Measurements from ENCODE around the gene MICU1.
"Not testable (repeated sequence)": the region's sequence is repeated elsewhere in the genome, so short reads cannot be mapped to it uniquely, and the experiment has no call there.

MICU1 gene

GRCh38 chr10:72430936-72431335 lies 194.9 kb downstream of the MICU1 start:
- not testable (repeated sequence) for DNase-seq

- no peak for DNase-seq
Measured at GRCh38 chr10:72429931-72430330, 195.9 kb downstream of the MICU1 start.

GRCh38 chr10:72426986-72427385 lies 198.9 kb downstream of the MICU1 start:
- no peak for DNase-seq

GRCh38 chr10:72425133-72425532 lies 200.7 kb downstream of the MICU1 start:
- no peak for DNase-seq

- no peak for DNase-seq
Measured at GRCh38 chr10:72424561-72424960, 201.3 kb downstream of the MICU1 start.

GRCh38 chr10:72423426-72423825 lies 202.5 kb downstream of the MICU1 start:
- DNase-seq = no peak

GRCh38 chr10:72421885-72422540 lies 203.9 kb downstream of the MICU1 start:
- no peak for DNase-seq

- DNase-seq = no peak
Measured at GRCh38 chr10:72419241-72419640, 206.6 kb downstream of the MICU1 start.

GRCh38 chr10:72418679-72419078 lies 207.2 kb downstream of the MICU1 start:
- no peak for DNase-seq

GRCh38 chr10:72417971-72418370 lies 207.9 kb downstream of the MICU1 start:
- no peak for DNase-seq

GRCh38 chr10:72416661-72417060 lies 209.2 kb downstream of the MICU1 start:
- no peak for DNase-seq

GRCh38 chr10:72414642-72415041 lies 211.2 kb downstream of the MICU1 start:
- DNase-seq = no peak

- no peak for DNase-seq
Measured at GRCh38 chr10:72409167-72409566, 216.7 kb downstream of the MICU1 start.

GRCh38 chr10:72407927-72408600 lies 217.8 kb downstream of the MICU1 start:
- DNase-seq = no peak

- DNase-seq = no peak
Measured at GRCh38 chr10:72407471-72407870, 218.4 kb downstream of the MICU1 start.

GRCh38 chr10:72395581-72395980 lies 230.3 kb downstream of the MICU1 start:
- DNase-seq = not testable (repeated sequence)

GRCh38 chr10:72392571-72392970 lies 233.3 kb downstream of the MICU1 start:
- DNase-seq = no peak

GRCh38 chr10:72390764-72391163 lies 235.1 kb downstream of the MICU1 start:
- DNase-seq = no peak

GRCh38 chr10:72389716-72390115 lies 236.2 kb downstream of the MICU1 start:
- no peak for DNase-seq

- DNase-seq = no peak
Measured at GRCh38 chr10:72389014-72389413, 236.9 kb downstream of the MICU1 start.

GRCh38 chr10:72388062-72388461 lies 237.8 kb downstream of the MICU1 start:
- no peak for DNase-seq

- DNase-seq = no peak
Measured at GRCh38 chr10:72386916-72387586, 238.8 kb downstream of the MICU1 start.

- no peak for DNase-seq
Measured at GRCh38 chr10:72385724-72386123, 240.2 kb downstream of the MICU1 start.

- not testable (repeated sequence) for DNase-seq
Measured at GRCh38 chr10:72384982-72385381, 240.9 kb downstream of the MICU1 start.
